Measurements from ENCODE around the gene DGKG. TPM values are rescaled to one million over a fixed set of nuclear protein-coding genes. Genes with fewer than 3 reads are reported as not detected.

DGKG gene
- total RNA-seq, 1 experiment from 2014 or later, result 4.7 TPM

- peak; percentile 57 for DNase-seq (ENCODE audit: low read depth, low spot score)
- in situ Hi-C loops (cut with HindIII; ENCODE audit: low pct_unique_long_range_greater_than_20kb, low sequenced_read_pairs), result no loop called here
Measured at GRCh38 chr3:186099178-186099577, 262.9 kb downstream of the DGKG start.

- peak; percentile 30 for DNase-seq (ENCODE audit: low read depth, low spot score)
- in situ Hi-C loops (cut with HindIII; ENCODE audit: low pct_unique_long_range_greater_than_20kb, low sequenced_read_pairs), result no loop called here
Measured at GRCh38 chr3:186098740-186099139, 263.3 kb downstream of the DGKG start.

- DNase-seq (ENCODE audit: low read depth, low spot score), result peak; percentile 100
- in situ Hi-C loops (cut with HindIII; ENCODE audit: low pct_unique_long_range_greater_than_20kb, low sequenced_read_pairs), result no loop called here
Measured at GRCh38 chr3:186097663-186098451, 264.2 kb downstream of the DGKG start.

- in situ Hi-C loops (cut with HindIII; ENCODE audit: low pct_unique_long_range_greater_than_20kb, low sequenced_read_pairs), result no loop called here
- no peak for DNase-seq (ENCODE audit: low read depth, low spot score)
Measured at GRCh38 chr3:186097317-186097662, 264.7 kb downstream of the DGKG start.

Other genes starting within 250 kb of the DGKG start
- gene CRYGS, start 182.1 kb upstream of the DGKG start, total RNA-seq (2014; rRNA removed; shearing (Covaris generic)), result 0.08 and 1.6 TPM in 2 replicates
- gene TBCCD1, start 205.1 kb upstream of the DGKG start, total RNA-seq (2014; rRNA removed; shearing (Covaris generic)), result 17.1 and 18.5 TPM in 2 replicates
- gene DNAJB11, start 208.5 kb upstream of the DGKG start, total RNA-seq (2014; rRNA removed; shearing (Covaris generic)), result 153 and 164 TPM in 2 replicates